ENCODE measurements around the gene SUPT4H1. TPM values are rescaled to one million over a fixed set of nuclear protein-coding genes. Genes with fewer than 3 reads are reported as not detected.
"Not testable (repeated sequence)": the region's sequence is repeated elsewhere in the genome, so short reads cannot be mapped to it uniquely, and the experiment has no call there.

SUPT4H1 gene
- total RNA-seq, 1 experiment from 2014 or later = 74.8 TPM

DNA sequence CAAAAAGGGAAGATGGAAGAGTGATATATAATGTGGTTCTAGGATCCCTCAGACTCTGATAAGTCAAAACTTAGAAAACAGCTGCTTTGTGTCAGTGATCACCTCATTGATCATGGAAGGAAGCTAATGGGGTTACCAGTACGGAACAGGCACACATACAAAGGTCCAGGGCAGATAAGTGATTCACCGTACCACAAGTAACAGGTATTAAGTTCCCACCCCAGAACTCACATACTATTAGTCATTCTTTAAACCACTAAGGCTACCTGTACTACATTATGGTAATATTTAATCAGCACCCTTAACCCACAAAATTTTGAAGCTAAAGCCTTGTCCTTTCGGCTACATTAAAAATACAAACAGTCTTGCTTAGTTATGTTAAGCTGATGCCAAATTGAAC is 48.0 kb upstream of the SUPT4H1 start:
- POLR2A ChIA-PET (ENCODE audit: unreplicated experiment) = no interaction called here
- no peak overlapping the region for H3K27ac ChIP-seq

DNA sequence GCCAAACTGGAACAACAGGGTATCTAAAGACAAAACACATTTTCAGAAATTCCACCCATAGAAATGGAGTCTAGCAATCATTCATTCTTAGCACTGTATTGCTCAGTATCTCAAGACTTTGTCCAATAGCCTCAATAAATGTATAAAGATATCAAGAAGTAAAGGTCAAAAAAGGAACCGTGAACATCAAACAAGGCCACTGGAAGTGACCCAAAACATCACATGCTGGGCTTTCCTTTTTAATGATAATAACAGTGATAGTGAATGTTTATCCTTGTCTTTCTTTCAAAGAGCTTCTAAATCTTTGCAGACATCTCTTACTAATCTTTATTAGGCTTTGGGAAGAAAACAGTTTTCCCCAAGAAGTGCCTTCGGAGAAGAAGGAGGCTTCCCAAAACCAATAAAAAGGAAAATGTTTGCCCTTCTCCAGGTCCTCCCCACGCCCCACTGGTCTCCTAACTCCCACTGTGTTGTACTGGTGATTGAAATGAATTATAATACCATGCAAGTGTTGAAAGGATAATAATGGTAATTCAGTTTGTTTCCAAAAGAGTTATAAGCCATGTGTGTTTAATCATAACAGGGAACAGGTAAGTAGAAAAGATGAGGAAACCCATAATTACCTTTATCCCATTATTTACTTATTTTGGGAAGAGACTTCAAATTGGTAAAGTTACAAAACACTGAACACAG is 46.7 kb upstream of the SUPT4H1 start:
- POLR2A ChIA-PET (ENCODE audit: unreplicated experiment) = no interaction called here
- Histone ChIP-seq H3K9me2 (ENCODE audit: insufficient read depth) (no peaks in the 10 kb centered on the region), H3K27ac (no peak overlapping the region), H3K36me3 (ENCODE audit: low read depth) (no peaks in the 10 kb centered on the region), H3K4me1 (replicated peaks; ENCODE audit: insufficient read depth) (peaks cover 36% of the 10 kb centered on the region), H3F3A (ENCODE audit: insufficient read depth, low read depth) (peaks cover 20% of the 10 kb centered on the region; the same call in 1 of the 2 replicates), H3K27me3 (ENCODE audit: insufficient read depth, low read depth) (0 out of 2 replicates have a peak, but pooled peaks cover 15% of the 10 kb centered on the region), H3K4me3 (no peak overlapping the region), H3K4me2 (no peak overlapping the region), H2AFZ (no peak overlapping the region), H3K9me3 (ENCODE audit: insufficient read depth, low read depth) (no peaks in the 10 kb centered on the region; the same call in 1 of the 2 replicates), H4K20me1 (ENCODE audit: insufficient read depth) (no peaks in the 10 kb centered on the region), H3K79me2 (ENCODE audit: low read depth) (no peaks in the 10 kb centered on the region)
- intact Hi-C loops (cut with micrococcal nuclease; ENCODE audit: unreplicated experiment) = no loop called here
- no peak for DNase-seq
- TF ChIP-seq EZH2 (IDR thresholded peaks at IDR 0.05; ENCODE audit: low read depth) = no peak
- TF ChIP-seq, protein P1, sequence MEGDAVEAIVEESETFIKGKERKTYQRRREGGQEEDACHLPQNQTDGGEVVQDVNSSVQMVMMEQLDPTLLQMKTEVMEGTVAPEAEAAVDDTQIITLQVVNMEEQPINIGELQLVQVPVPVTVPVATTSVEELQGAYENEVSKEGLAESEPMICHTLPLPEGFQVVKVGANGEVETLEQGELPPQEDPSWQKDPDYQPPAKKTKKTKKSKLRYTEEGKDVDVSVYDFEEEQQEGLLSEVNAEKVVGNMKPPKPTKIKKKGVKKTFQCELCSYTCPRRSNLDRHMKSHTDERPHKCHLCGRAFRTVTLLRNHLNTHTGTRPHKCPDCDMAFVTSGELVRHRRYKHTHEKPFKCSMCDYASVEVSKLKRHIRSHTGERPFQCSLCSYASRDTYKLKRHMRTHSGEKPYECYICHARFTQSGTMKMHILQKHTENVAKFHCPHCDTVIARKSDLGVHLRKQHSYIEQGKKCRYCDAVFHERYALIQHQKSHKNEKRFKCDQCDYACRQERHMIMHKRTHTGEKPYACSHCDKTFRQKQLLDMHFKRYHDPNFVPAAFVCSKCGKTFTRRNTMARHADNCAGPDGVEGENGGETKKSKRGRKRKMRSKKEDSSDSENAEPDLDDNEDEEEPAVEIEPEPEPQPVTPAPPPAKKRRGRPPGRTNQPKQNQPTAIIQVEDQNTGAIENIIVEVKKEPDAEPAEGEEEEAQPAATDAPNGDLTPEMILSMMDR (conservative IDR thresholded peaks at IDR 0.05) = no peak
- CTCF ChIA-PET = no interaction called here
- no TSS peak for BruUV-seq (replicated peaks)

More for the DNA sequence above, 48.0 kb upstream of the SUPT4H1 start:
- CTCF ChIA-PET = interaction anchor here (0.9 kb wide), 1 partner anchor 82 kb away, joined by 3 read pairs; no protein-coding TSS in a partner anchor
- Histone ChIP-seq H4K20me1 (ENCODE audit: insufficient read depth) (no peaks in the 10 kb centered on the region), H3K4me1 (replicated peaks; ENCODE audit: insufficient read depth) (peaks cover 24% of the 10 kb centered on the region), H3K79me2 (ENCODE audit: low read depth) (no peaks in the 10 kb centered on the region), H3K9me3 (ENCODE audit: insufficient read depth, low read depth) (no peaks in the 10 kb centered on the region; the same call in 1 of the 2 replicates), H3K36me3 (ENCODE audit: low read depth) (no peaks in the 10 kb centered on the region), H3K27me3 (ENCODE audit: insufficient read depth, low read depth) (0 out of 2 replicates have a peak, but pooled peaks cover 15% of the 10 kb centered on the region), H3K4me3 (no peak overlapping the region), H3K9me2 (ENCODE audit: insufficient read depth) (no peaks in the 10 kb centered on the region), H3F3A (ENCODE audit: insufficient read depth, low read depth) (peaks cover 14% of the 10 kb centered on the region; the same call in 1 of the 2 replicates), H3K4me2 (no peak overlapping the region), H2AFZ (no peak overlapping the region)
- intact Hi-C loops (cut with micrococcal nuclease; ENCODE audit: unreplicated experiment) = no loop called here
- no peak for DNase-seq
- no peak for TF ChIP-seq EZH2 (IDR thresholded peaks at IDR 0.05; ENCODE audit: low read depth)
- TF ChIP-seq, protein P1 (conservative IDR thresholded peaks at IDR 0.05) = no peak
- no TSS peak for BruUV-seq (replicated peaks)

DNA sequence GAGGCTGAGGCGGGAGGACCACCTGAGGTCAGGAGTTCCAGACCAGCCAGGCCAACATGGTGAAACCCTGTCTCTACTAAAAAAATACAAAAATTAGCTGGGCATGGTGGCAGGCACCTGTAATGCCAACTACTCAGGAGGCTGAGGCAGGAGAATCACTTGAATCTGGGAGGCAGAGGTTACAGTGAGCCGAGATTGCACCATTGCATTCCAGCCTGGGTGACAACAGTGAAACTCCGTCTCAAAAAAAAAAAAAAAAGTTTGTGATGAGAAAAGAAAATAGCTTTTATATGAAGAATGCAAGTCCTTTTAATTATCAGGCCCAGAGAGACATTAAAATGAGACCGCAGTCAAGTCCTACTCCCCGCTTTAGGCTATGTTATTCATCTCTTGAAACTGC is 45.4 kb upstream of the SUPT4H1 start:
- H2AFZ ChIP-seq; H3K36me3 ChIP-seq (ENCODE audit: low read depth); H3K4me3 ChIP-seq; H4K20me1 ChIP-seq (ENCODE audit: insufficient read depth); H3K9me3 ChIP-seq (ENCODE audit: insufficient read depth, low read depth); H3K4me2 ChIP-seq; intact Hi-C loops (cut with micrococcal nuclease; ENCODE audit: unreplicated experiment); CTCF ChIA-PET; H3K27ac ChIP-seq; H3K9me2 ChIP-seq (ENCODE audit: insufficient read depth); H3K79me2 ChIP-seq (ENCODE audit: low read depth); BruUV-seq (replicated peaks); POLR2A ChIA-PET (ENCODE audit: unreplicated experiment); DNase-seq: not testable (repeated sequence)
- Histone ChIP-seq H3K27me3 (ENCODE audit: insufficient read depth, low read depth) (peaks cover 20% of the 10 kb centered on the region; the same call in 1 of the 2 replicates), H3K4me1 (replicated peaks; ENCODE audit: insufficient read depth) (peaks cover 28% of the 10 kb centered on the region), H3F3A (ENCODE audit: insufficient read depth, low read depth) (peaks cover 20% of the 10 kb centered on the region; the same call in 1 of the 2 replicates)
